Stimulated activated CD4-positive, alpha-beta T cell treated with anti-CD3 and anti-CD28 coated beads, TNF-alpha, amount 100 ng/mL, for 24 hours (primary cell): ENCODE data around the gene RPS6KA5.
"Not testable (repeated sequence)": the region's sequence is repeated elsewhere in the genome, so short reads cannot be mapped to it uniquely, and the experiment has no call there.

Source experiments
- DNase-seq, 3 experiments: peaks; one replicate each; pipeline ENCODE4 v3.0.0-alpha.2; 2020; ENCODE audit warnings: low read depth in 3 of 3

Gene RPS6KA5

DNA sequence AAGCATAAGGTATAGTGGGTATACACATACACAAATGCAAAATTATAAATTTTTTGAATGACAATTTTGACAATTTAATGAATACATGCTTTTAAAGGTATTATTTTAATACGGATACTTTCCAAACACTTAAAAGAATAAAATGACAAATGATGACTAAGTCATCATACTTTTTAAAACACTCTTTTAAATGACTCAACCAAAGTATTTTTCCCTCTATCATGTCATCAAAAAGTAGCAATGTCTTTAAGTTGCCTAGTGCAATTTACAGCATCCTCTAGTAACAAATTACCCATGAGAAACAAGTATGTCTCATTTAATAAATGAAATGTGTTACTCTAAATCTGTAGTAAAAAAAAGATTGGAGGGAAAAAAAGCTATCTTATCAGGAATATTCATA, 73.3 kb downstream of the RPS6KA5 start:
- DNase-seq: no peak

DNA sequence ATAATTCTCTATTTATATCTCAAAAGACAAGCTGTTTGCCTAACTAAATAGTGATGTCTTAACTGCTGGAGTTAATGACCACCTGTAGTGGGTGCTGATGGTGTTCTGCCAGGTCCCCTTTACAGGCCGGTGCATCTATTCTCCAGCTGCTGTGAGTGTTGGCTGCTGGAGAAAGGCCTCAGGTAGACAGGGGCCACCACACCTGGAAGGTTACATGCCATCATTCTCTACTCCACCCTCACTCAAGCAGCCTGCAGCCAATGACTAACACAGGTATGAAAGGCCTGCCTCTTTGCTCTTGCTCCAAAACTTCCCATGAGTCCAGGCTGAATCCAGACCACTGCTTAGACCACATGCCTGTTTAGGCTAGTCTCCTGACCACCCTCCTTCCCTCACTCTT, 73.9 kb downstream of the RPS6KA5 start:
- DNase-seq: no peak

DNA sequence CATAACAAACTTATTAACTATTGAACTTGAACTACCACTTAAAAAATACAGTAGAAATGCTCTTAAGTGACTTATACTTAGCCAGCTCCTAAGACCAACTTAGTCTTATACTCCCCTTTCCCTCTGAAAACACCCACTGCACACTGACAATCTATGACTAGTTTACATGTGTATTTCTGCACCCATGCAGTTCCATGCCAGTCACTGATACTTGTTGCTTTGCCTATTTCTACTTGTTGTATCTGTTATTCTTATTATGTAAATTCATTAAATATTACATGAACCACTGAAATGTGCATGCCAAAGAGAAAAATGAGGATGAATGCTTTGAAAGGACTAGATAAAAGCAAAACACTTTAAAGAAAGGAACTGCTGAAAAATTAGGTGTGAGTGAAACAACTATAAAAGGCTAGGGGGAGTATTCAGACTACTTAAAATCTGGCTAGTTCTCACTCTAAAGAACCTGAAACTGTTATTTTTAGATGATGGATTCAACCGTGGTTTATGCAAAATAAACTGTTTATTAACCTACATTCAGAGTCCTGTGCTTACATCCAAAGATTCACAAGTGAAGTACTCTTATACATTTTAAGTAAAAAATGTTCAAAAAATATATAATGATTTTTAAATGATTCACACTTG, 74.7 kb downstream of the RPS6KA5 start:
- no peak for DNase-seq

DNA sequence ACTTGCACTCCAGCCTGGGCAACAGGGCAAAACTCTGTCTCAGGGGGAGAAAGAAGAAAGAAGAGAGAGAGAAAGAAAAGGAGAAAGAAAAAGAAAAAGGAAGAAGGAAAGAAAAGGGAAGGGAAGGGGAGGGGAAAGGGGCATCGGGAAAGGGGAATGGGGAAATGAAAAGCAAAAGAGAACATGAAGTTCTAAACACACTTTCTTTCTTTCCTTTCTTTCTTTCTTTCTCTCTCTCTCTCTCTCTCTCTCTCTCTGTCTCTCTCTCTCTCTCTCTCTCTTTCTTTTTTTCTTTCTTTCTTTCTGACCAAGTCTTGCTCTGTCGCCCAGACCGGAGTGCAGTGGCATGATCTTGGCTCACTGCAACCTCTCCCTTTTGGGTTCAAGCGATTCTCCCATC, 76.9 kb downstream of the RPS6KA5 start:
- no peak for DNase-seq

GRCh38 chr14:90981636-90982035, 78.8 kb downstream of the RPS6KA5 start:
- no peak for DNase-seq

DNA sequence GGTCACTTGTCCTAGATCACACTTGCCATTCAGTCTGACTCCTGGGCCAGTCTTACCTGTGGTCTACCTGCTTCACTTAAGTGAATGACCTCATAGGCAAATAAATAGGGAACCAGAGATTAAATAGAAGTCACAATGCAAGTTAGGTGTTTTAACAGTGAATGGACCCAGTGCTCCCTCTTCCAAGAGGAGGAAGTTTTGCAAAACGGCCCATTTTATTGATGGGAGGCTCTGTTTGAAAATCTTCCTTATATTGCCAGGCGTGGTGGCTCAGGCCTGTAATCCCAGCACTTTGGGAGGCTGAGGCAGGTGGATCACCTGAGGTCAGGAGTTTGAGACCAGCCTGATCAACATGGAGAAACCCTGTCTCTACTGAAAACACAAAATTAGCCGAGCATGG, 79.8 kb downstream of the RPS6KA5 start:
- not testable (repeated sequence) for DNase-seq

- no peak for DNase-seq
These were observed 80.9 kb downstream of the RPS6KA5 start for GRCh38 chr14:90979515-90979914.

- DNase-seq: no peak
These were observed 84.3 kb downstream of the RPS6KA5 start for GRCh38 chr14:90976101-90976500.

DNA sequence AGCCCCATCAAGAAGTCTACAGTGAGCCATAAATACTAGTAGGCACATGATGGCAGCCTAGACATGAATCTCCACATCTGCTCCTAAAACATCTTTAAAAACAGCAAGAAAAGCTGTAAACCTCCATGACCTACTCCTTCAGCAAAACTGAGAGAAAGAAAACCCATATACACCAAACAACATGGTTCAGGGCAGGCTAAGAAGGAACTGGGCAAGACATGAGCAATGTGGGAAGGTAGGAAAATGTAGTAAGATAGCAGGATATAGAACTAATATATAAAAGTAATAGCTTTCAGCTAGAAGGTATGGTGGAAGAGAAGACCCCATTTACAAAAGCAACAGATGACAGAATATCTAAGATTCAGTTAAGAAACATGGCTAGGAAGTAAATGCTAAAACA, 88.8 kb downstream of the RPS6KA5 start:
- DNase-seq: no peak

DNA sequence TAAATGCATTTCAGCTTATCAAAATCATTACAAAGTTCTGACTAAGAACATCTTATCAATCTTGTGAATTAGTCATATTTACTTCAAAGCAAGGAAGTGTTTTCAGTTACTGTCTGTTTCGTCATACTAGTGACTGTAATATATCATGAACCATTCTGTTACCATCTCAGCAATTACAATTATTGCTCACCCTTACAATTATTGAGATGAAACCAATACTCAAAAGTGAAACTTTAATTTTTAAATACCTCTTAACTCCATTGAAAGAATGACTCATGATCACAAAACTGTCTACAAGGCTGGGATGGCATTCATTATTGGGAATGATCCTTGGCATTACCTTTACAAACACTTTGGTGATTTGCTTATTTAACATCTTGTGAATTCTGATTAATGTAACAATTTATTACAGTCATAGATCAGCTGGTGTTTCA, 90.3 kb downstream of the RPS6KA5 start:
- no peak for DNase-seq

DNA sequence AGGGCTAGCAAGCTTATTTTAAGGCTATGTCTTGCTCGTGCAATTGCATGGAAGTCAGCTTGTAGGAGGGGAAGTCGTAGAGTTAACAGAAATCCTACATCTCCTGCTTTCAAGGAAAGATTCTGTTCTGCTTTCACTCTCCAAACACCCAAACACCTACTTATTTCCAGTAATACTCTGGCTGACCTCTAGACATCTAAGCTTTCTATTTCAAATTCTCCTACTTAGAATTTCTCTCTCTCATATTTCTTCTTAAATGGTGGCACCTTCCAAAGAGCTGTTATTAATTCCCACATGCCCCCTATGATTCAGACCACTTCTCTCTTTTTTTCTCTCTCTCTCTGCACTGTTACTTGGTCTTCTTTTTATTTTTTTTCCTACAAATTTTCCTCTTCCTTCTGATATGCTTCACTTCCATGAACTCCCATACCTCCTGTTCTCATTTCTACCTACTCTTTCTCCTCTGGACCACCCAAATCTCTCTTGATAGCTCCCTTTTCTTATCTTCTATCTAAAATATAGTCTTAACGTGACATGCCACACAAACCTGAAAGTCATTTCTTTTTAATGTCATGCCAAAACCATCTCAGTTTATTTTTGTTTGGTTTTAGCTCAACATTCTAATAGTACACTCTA, 90.8 kb downstream of the RPS6KA5 start:
- DNase-seq: no peak

- DNase-seq: no peak
These were observed 92.4 kb downstream of the RPS6KA5 start for GRCh38 chr14:90968025-90968424.

GRCh38 chr14:90966493-90966892, 93.9 kb downstream of the RPS6KA5 start:
- no peak for DNase-seq

DNA sequence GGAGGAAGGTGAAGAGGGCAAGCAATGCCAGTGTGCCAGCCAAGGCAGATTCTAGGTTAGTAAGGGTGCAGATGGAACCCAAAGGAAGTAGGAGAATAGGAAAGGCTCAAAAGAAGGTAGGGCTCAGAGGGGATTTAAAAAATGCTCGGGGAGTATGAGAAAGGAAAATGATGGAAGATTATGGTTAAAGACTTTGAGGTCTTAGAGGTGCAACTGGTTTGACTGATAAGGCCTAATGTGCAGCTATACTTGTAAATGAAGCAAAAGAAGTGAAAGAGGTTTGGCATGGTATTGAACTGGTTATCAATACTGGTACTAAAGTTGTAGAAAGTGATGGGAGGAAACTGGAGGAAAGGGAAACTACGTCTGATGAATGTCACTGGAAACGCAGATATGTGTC, 94.7 kb downstream of the RPS6KA5 start:
- no peak for DNase-seq

GRCh38 chr14:90963343-90963742, 97.1 kb downstream of the RPS6KA5 start:
- no peak for DNase-seq

GRCh38 chr14:90962505-90963109, 97.8 kb downstream of the RPS6KA5 start:
- no peak for DNase-seq

- no peak for DNase-seq
These were observed 99.6 kb downstream of the RPS6KA5 start for GRCh38 chr14:90960818-90961217.

- no peak for DNase-seq
These were observed 101.1 kb downstream of the RPS6KA5 start for GRCh38 chr14:90959344-90959743.

- DNase-seq: no peak
These were observed 104.2 kb downstream of the RPS6KA5 start for GRCh38 chr14:90956273-90956672.

DNA sequence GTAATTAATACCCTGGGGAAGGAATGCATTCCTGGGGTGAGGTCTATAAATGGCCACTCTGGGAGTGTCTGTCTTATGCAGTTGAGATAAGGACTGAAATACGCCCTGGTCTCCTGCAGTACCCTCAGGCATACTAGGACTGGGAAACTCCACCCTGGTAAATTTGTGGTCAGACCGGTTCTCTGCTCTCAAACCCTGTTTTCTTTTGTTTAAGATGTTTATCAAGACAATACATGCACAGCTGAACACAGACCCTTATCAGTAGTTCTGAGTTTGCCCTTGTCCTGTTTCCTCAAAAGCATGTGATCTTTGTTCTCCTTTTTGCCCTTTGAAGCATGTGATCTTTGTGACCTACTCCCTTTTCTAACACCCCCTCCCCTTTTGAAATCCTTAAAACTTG, 106.8 kb downstream of the RPS6KA5 start:
- not testable (repeated sequence) for DNase-seq

DNA sequence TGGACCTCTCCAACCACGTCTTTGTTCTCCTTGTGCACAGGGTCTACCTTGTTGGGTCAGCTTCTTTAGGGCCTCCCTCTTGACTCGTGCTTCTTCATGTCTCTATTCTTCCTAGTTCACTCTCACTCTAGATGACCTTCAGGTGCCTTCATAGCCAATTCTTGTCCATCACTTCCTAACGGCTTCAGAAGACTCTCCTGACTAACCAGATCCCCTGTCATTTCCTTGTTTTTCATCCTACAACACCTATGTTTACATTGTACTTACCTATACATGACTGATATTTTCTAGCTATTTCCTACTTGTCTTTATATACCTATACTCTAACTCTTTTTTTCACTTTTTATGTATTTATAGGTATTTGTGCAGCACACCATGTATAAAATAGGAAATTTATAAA, 117.1 kb downstream of the RPS6KA5 start:
- DNase-seq: no peak

DNA sequence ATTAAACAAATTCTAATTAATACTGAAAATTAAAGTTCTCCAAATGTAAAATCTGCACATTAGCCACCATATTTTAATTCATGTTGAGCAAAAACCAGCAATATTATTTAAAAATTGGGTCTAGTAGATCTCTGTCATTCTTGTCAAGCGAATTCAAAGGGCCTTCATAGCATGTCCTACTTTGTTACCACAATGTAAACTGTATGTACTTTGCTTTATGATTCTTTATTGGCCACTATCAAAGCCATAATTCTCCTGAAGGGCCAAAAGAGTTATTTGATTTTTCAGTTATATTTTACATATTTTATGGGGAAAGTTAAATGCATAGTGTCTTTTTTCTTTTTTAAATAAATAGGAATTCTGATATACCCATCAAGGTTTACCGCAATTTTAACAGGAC, 117.9 kb downstream of the RPS6KA5 start:
- DNase-seq: no peak

DNA sequence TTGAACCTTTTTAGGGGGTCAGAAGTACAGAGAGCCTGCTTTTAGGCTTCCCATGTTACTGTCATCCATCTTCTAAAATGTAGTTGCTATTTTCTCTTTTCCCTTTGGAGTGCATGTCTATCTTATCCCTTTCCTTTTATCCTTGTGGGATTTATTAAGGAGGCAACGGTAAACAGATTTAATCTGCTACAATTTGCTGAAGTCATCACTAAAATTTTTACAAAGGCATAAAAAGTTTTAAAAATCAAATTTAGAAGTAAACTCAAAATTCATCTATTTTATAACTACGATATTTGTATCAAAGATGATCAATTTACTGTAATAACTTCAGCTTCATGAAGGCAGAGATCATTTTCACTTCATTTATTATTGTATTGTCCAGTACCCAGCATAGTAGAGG, 118.7 kb downstream of the RPS6KA5 start:
- DNase-seq: no peak
